DMS114 treated with DMSO at 0.1 percent for 48 hours (cell line): Measurements from ENCODE around the gene DNPEP.

Experiments
- DNase-seq: peaks from one replicate; lab custom pipeline; 2025; ENCODE audit not compliant: unreplicated experiment; lab: John Stamatoyannopoulos, UW

DNPEP gene

DNA sequence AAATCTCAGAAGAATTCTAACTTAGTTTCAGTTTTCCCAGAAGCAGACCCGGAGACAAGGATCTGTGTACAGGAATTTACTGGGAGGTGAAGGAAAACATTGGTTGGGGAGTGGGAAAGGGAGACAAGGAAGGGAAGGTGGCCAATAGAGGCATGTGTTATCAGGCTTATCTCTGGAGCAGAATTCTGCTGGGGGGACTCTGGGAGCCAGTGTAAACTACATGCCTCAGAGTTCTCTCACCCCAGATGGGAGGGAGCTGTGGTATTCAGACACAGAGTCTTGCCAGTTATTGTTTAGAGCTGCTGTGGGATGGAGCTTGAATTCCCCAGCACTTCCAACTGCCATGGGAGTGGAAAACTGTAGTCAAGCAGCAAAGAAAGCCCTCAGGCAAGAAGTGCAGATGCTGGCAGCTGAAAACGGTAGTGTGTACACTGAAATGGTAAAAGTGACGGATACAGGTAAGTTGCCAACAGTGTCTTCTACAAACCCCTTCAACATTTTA lies 19.0 kb downstream of the DNPEP start:
- no peak for DNase-seq

DNA sequence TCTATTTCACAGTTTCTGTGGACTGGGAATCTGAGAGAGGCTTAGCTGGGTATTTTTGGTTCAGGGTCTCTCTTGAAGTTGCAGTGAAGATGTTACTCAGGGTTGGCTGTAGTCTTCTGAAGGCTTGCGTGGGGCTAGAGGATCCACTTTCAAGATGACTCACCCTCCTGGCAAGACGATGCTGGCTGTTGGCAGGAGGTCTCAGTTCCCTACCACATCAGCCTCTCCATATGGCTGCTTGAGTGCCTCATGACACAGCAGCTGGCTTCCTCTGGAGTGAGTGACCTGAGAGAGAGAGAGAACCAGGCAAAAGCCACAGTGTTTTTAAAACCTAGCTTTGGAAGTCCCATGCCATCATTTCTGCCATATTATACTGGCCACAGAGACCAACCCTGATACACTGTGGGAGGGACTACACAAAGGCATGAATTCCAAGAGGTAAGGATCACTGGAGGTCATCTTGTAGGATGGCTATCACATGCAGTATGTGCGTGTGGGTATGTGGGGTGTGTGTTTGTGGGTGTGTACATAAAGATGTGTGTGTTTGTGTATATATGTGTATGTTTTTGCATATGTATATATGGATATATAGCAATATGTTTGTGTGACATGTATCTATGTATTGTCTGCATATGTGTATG lies 25.1 kb downstream of the DNPEP start:
- DNase-seq: no peak

DNA sequence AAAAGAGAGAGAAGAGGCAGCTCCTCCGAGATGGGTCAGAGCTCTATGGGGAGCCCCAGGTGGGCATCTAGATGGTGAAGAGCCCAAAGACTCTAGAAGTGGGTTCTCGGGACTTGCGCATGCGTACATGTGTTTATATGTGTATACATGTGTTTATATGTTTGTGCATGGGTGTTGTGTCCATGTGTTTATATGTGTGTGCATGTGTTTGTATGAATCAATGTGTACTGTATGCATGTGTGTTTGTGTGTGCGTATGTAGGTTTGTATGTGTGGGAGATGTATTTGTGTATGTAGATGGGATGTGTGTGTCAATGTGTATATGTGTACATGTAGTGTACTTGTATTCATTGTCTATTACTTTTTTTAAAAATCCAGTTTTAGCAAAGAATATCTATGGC lies 25.6 kb downstream of the DNPEP start:
- DNase-seq: no peak

DNA sequence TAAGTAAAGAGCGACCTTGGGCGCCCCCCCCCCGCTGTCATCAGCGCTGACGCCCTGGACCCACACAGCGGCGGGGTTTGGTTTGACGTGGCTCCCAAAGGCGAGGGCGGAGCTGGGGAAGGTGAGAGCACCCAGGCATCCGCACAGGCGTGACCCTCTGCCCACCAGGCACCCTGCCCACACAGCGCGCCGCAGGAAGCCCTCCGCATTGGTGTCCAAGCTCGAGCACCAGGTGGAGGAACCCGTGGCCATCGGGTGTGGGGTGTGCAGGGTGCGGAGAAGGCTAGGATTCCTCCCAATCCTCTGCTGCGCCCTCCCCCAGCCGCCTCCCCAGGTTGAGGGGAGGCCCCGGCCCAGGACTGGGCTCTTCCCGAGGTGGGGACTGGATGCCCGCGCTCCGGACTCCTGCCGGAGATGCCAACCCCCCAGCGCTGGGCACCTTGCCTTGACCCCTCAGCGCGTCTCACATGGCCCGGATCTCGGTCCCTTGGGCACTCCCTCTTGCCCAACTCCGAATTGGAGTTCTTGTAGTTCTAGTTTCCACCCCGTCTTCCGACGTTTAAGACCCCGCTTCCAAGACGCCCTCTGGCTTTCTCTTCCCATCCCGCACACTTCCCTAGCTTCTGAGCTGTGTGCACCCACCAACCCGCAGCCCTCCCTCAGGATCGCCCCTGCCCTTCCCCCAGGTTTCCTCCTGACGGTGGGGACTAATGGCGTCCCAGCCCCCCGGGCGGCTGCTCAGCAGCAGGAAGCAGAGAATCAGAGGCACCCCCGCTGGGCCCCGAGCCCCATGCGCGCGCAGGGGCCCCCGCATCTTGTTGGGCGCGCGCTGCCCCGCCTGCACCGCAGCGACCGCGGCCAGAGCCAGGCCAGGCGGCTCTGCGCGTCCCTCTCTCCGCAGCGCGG lies 29.3 kb downstream of the DNPEP start:
- no peak for DNase-seq

DNA sequence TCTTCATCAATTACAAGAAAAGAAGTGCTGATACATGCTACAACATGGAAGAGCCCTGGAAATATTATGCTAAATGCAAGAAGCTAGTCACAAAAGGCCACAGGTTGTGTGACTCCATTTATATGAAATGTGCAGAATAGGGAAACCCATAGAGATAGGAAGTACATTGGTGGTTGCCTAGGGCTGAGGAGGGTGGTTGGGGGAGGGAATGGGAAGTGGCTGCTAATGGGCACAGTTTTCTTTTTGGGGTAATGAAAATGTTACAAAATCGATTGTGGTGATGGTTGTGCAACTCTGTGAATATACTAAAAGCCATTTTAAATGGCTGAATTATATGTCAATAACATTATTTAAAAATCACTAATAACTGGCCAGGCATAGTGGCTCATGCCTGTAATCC lies 30.9 kb downstream of the DNPEP start:
- no peak for DNase-seq

DNA sequence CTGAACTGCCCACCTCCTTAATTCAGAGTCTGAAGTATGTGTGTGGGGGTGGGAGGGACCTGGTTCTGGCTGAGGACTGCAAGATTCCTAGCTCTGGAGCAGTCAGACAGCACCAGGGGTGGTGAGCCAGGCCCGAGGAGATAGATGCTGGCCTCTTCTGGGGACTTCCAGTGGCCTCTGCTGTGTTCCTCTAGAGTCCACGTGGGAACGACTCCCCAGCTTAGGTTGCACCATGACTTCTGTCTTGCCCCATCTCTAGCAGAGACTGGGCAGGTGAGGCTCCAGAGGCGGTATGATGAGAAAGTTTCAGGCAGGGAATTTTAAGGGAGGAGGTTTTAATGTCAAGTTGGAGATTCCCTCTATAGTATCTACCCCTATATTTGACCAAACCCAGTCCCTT lies 33.1 kb downstream of the DNPEP start:
- no peak for DNase-seq

DNA sequence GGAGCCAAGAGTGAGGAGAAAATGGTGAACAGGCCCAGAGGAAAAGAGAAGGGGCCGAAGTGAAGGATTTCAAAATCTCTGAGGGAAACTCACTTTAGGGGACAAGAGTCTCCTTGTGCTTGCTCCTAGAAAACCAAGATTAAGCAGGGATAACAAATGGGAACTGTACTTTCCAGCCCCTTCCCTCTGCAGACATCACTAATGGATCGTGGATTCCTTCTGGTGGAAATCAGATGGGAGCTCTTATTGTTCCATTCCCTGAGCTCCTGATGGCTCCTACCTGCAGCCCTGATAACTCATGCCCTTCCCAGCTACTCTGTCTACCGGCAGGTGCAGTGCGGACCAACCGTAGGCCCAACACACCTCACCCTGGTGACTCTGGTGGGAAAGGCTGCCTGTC lies 34.6 kb downstream of the DNPEP start:
- DNase-seq: no peak

DNA sequence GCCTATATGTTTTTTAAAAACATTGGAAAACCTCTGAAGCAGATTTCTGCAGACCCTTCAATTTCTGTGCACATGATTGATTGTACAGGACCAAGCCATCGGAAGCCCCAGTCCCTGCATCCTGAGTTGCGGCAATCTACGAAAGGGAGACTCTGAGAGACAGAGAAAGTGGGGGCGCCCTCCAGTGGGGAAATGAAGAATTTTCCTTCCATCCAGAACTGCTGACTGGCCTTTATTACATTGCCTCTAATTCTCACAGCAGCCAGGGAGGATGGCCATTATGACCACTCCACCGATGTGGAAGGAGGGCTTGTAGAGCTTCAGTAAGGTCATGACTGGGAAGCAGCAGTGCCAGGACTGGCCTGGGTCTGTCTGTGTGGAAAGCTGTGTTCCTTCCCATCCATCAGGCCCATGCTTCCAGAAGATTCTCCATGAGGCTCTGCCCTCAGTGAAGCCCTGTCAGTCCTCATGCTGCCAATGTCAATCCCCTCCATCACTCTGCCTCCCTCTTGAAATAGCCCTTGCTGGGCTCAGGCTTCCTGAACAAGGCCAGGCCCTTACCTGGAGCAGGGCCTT lies 35.2 kb downstream of the DNPEP start:
- DNase-seq: no peak

DNA sequence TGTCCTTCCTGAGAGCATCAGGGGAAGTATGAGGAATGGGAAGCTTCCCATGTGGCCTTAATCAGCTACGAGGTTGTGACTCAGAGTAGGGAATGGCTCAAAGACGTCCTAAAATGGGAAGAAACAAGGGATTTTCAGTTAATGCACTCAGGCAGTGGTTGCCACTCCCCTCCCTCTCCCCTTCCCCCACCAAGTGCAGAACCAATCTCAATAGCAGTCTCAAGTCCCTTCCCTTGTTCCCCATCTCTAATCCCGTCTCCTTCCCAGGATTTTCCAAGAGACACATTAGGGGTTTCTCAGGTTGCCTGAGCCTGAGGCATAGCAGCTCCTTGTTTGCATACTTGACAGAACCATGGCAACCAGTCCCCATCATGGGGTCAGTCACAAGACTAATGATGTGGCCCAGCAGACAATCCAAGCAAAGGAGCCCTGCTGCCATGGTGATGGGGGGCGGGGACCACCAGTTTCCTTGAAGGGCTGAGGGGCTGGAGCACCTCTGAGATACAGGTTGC lies 36.9 kb downstream of the DNPEP start:
- no peak for DNase-seq

DNA sequence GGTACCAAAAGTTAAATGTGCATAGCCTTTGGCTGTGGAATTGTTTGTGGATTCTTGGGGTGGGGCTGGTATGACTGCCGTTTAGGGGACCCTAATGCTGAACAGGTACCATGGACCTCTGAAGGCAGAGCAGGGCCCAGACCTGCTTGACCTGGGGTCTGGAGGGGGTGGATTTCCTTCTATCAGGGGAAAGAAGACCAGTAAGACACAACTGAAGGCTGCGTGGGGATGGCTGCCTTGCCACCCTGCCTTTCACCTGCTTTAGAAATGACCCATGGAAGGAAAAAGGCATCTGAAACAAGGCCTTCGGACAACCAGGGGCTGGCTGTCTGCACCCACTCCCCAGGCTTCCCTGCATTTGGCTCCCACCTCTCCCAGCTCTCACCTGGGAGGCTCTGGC lies 37.5 kb downstream of the DNPEP start:
- no peak for DNase-seq

DNA sequence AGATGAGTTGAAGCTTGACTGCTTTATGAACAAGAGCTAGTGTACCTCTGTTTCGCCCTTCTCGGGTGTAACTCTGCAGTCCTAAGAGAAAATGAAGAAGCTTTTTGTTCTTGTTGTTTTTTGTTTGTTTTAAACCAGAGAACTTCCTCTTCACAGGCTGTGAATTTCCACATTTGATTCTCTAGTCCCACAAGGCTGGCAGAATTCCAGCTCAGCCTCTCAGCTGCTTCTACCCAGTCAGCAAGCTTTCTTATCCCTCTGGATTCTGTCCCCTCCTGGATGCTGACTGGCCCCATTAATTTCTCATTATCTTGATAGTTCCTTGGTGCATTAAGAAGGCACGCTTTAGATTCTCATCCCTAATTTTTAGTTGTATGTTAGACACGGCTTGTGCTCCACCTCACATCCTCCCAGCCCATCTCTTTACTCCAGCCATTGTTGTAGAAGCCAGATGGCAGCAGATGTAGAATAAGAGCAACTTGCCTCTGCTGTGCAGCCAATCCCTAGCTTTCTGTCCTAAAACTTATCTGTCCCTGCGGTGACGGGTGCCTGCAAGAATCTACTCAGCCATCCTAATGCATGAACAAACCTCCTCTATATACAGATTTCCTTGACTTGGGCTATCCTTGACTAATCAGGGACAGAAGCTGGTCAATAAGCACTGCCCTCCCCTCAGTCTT lies 42.8 kb downstream of the DNPEP start:
- DNase-seq: no peak

DNA sequence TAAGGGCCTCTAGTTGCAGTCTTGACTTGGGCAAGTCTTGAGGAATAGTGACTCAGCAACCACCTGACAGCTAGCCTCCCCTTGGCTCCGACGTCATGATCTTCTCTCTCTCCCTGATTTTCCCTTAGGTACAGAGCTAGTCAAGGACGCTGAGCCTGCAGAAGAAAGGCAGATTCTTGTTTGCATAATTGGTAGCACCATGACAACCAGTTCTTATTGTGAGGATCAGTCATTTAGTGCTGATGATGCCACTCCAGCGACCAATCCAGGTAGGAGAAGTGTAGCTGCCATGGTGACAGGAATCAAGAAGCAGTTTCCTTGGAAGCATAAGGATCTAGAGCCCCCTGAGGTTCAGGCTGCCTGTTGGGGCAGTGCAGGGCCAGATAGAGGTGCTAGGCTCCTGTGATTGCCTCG lies 52.3 kb downstream of the DNPEP start:
- DNase-seq: no peak

DNA sequence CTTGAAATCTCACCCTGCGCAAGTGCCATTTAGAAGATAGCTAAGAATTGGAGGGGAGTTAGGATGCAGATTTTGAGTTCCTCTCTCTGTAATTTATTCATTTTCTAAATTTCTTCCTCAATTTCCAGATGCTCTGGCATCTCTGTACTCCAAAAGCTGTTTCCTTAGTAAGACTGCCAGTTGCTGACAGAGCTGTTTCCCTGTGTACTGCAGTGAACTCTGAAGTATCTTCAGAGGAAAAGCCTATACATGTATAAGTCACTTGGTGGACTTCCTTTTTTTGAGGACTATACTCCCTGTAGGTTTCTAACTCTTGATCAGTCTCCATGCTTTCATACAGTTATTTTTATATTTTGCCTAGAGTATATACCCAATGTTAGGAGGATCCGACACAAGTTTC lies 53.6 kb downstream of the DNPEP start:
- DNase-seq: no peak

DNA sequence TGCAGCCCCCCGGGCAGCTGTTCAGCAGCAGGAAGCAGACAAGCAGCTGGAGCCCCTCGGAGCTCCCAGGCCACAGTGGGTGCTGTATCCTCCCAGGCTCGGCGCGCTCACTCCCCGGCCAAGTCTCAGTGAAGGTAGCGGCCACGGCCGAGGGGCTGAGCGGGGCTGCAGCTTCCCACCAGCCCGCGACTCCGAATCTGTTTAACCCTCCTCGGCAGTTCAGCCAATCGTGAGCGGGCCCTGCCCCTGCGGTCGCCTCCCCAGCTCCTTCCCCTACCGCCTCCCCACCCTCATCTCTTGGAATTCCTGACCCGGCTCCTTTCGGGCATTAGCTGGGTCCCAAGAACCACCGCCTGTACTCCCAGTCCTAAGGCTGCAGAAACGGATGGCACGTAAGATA lies 55.2 kb downstream of the DNPEP start, which contains the start of gene RESP18:
TSS of gene RESP18 (minus strand) at position 203 of the 400 bp plus-strand sequence.
- no peak for DNase-seq

DNA sequence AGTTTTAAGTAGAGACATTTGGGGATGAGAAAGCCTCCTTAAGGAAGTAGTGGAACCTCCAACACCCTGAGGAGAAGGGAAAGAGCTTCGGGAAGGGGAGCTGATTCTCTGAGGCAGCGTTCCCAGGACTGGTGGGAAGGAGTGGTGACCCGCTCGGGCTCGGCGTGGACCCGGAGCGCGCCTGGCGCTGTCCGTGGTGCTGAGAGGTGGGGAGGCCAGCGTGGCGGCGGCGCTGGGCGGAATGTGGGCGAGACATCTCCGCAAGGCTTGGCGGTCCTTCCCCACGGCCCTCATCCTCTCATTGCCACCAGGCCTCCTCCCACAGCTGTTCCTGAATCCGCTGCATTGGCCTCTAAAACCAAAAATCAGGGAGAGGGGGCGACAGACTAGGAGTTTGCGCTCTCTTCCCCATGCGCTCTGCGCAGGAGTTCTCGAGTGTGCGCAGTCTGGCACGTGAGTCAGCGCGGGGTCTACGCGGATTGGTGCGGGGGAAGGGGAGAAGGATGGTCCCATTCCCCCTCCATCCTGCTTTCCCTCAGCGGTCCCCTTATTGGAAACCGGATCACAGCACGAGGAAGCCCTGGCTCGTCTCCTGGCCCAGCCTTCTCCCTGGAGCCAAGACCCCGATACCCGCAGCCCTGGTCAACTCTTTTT lies 56.0 kb downstream of the DNPEP start:
- DNase-seq: no peak

DNA sequence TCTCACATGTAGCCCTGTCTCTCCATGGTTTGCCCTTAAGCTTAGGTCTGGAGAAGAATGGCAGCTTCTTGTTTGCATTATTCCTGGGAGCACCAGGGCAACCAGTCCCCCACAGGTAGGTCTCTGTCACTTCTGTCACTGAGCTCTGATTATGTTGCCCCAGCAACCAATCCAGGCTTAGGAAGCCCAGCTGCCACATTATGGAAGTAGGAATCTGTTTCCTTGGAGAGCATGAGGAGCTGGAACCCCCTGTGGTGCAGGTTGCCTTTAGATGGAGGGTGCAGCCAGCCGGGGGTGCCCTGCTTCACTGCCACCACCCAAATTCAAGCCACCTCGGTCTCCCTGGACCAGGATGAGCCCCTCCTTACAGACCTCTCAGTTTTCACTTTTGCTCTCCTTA lies 60.0 kb downstream of the DNPEP start:
- no peak for DNase-seq

DNA sequence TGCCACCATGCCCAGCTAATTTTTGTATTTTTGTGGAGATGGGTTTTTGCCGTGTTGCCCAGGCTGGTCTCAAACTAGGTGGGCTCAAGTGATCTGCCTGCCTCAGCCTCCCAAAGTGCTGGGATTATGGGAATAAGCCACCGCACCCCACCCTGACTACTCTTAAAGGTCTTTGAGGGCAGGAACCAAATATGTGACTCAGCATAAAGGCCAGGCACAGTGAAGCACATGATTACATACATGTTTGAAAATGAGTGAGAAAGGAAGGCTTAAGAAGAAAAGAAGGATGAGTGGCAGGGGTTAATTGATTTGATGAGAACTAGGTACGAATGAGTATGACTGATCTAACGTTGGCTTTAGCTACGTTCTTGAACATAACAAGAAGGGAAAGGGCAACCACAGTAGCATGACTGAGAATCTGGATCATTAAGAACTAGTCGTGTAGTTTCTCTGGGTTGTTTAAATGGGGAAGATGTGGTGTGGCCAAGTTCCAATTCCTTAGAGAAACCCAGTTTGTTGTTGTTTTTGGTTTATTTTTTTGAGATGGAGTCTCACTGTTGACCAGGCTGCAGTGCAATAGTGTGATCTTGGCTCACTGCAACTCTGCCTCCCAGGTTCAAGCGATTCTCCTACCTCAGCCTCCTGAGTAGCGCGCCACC lies 61.9 kb downstream of the DNPEP start:
- DNase-seq: no peak

DNA sequence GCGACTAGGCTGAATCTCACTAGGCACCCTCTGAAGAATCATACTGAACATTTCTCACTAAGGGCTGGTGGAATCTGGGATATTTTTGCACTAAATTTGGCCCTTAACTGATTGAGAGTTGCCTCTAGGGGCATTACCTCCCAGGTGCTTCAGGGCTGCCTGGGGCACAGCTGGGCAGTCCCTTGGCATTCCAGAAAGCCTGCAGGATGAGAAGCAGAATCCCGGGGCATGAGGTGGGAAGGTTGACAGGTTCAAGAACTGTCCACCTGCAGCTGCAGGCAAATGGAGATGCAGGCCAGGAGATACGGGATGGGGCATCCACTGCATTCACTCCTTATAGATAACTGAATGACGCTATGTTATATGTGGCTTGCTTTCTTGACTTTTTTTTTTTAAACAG lies 62.6 kb downstream of the DNPEP start:
- no peak for DNase-seq

DNA sequence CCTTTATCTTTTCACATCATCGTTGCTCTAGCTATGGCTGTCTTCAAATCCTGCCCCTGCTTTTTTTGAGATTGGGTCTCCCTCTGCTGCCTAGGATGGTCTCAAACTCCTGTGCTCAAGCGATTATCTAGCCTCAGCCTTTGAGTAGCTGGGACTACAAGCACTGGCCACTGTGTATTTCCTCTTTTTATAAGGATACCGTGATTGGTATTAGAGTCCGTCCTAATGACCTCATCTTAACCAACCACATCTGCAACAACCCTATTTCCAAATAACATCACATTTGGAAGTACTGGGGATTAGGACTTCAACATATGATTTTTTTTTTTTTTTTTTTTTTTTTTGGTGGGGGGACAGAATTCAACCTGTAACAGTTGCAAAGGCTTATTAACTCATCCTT lies 64.3 kb downstream of the DNPEP start:
- no peak for DNase-seq
